ENCODE results near the gene CHRNA7. TPM values are rescaled to one million over a fixed set of nuclear protein-coding genes. Genes with fewer than 3 reads are reported as not detected.

CHRNA7 gene
- total and polyA plus RNA-seq, 3 experiments from 2014 or later: not detected

DNA sequence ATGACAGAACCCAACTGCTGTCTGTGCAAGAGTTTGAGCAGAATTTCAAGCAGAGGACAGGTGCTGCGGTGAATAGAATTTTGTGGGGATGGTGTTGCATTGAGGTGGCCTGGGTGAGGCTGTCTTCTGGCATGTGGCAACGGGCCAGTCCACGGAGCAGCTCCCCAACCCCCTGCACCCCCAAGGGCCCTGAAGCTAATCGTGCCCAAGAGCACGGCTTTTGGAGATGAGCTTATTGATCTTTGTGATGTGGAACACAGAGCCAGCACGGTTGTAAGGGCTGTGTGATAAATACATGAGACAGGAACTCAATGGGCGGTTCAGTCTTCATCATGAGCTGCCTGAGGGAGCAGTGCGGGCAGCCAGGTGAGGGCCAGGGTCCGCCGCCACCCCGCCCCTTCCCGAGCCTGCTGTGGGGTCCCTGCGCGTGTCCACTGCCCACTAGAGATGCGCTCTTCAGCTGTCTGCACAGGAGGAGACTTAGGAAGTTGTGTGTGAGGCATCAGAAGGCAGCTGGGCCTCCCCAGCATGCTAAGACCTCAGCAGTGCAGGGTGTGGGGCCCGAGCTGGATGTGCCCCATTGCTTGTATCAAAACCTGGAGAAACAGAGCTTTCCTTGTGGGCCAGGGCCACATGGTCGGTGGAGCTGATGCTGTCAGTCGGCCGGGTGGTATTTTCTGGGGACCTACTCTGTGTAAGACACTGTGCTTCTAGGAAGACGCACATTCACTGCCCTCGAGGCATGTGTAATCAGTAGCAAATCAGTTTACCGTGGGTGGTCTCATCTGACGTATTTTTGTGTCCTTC lies 90.5 kb downstream of the CHRNA7 start:
- POLR2A ChIA-PET: no interaction called here
- Histone ChIP-seq H3K4me3 (ENCODE audit: low read length) (no peak overlapping the region), H3K27ac (ENCODE audit: low read depth, low read length) (no peak overlapping the region), H3K36me3 (ENCODE audit: insufficient read depth, low read length) (no peaks in the 10 kb centered on the region), H3K4me1 (ENCODE audit: insufficient read depth, low read length) (no peaks in the 10 kb centered on the region), H3K27me3 (ENCODE audit: insufficient read depth, low read length, poor library complexity, severe bottlenecking) (no peaks in the 10 kb centered on the region), H3K9me3 (ENCODE audit: low read length) (no peaks in the 10 kb centered on the region)
- Mint-ChIP-seq H3K9me3 (no peaks in the 10 kb centered on the region), H3K4me1 (no peaks in the 10 kb centered on the region), H3K27ac (no peak overlapping the region), H3K27me3 (peaks cover 13 to 18% of the 10 kb centered on the region in 2 donors), H3K4me3 (no peak overlapping the region), H3K36me3 (no peaks in the 10 kb centered on the region)
- CTCF ChIA-PET: no interaction called here
- DNase-seq: no peak

DNA sequence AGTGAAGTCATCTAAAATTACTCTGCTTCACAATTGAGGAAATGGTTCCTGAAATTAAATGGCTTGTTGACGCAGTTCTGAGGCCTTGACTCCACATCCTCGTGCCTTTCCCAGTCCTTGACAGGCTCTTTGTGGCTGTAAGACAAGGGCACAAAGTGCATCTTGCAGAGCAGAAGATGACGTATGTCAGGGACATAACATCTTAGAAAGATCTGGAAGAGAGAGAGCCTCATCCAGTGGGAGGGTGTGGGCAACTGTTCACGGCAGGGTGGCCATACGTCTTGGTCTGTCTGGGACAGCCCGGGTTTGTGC lies 91.0 kb downstream of the CHRNA7 start:
- Histone ChIP-seq H3K4me3 (ENCODE audit: low read length) (no peak overlapping the region), H3K4me1 (ENCODE audit: insufficient read depth, low read length) (no peaks in the 10 kb centered on the region), H3K27me3 (ENCODE audit: insufficient read depth, low read length, poor library complexity, severe bottlenecking) (no peaks in the 10 kb centered on the region), H3K27ac (ENCODE audit: low read depth, low read length) (no peak overlapping the region), H3K36me3 (ENCODE audit: insufficient read depth, low read length) (no peaks in the 10 kb centered on the region), H3K9me3 (ENCODE audit: low read length) (no peaks in the 10 kb centered on the region)
- no peak overlapping the region for H3K27ac Mint-ChIP-seq
- H3K9me3 Mint-ChIP-seq: no peaks in the 10 kb centered on the region
- no peaks in the 10 kb centered on the region for H3K4me1 Mint-ChIP-seq
- H3K36me3 Mint-ChIP-seq: no peaks in the 10 kb centered on the region
- no peak overlapping the region for H3K4me3 Mint-ChIP-seq
- no peak for DNase-seq
- peaks cover 13 to 18% of the 10 kb centered on the region in 2 donors for H3K27me3 Mint-ChIP-seq
- POLR2A ChIA-PET: no interaction called here
- CTCF ChIA-PET: no interaction called here

DNA sequence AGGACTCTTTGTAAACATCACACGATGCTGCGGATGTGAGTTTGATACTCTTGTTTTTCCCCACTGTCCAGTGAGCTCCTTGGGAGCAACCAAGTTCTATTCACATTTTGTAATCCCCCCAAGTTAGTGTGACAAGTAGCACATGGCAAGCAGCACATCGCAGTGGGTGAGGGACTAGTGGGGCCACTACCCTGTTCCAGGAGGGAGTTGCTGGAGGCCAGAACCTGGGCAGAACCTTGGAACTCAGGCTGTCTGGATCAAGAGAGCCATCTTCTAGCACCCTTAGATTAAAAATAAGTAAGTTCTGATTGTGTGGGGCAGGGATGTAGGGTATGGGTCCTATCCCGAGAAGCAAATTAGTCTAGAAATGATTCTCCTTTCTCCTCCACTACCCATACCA lies 91.7 kb downstream of the CHRNA7 start:
- ChIA-PET CTCF (no interaction called here), POLR2A (no interaction called here)

DNA sequence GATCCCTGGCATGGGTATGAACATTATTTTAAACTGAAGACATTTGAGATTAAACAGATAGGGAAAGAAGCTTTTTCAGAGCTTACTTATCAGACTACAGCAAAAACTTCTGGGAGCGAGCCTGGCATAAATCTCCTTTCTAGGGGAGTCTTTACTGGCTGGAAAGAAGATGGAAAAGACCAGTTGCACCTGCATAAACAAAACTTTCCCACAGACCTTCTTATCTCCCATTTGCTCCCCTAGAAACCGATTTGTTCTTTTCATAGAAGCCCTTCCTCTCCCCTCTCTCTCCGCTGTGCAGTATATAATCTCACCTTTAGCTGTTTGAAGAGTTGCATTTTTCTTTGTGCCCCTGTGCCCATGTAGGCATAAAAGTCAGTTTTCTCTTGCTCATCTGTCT lies 93.2 kb downstream of the CHRNA7 start:
- Histone ChIP-seq H3K27me3 (ENCODE audit: insufficient read depth, low read length, poor library complexity, severe bottlenecking) (no peaks in the 10 kb centered on the region), H3K9me3 (ENCODE audit: low read length) (no peaks in the 10 kb centered on the region), H3K4me3 (ENCODE audit: low read length) (no peak overlapping the region), H3K4me1 (ENCODE audit: insufficient read depth, low read length) (no peaks in the 10 kb centered on the region), H3K36me3 (ENCODE audit: insufficient read depth, low read length) (no peaks in the 10 kb centered on the region), H3K27ac (ENCODE audit: low read depth, low read length) (no peak overlapping the region)
- no peaks in the 10 kb centered on the region for H3K9me3 Mint-ChIP-seq
- ChIA-PET CTCF (no interaction called here), POLR2A (no interaction called here)
- H3K4me3 Mint-ChIP-seq: no peak overlapping the region
- H3K4me1 Mint-ChIP-seq: no peaks in the 10 kb centered on the region
- no peak overlapping the region for H3K27ac Mint-ChIP-seq
- H3K27me3 Mint-ChIP-seq: peaks cover 13 to 15% of the 10 kb centered on the region in 2 donors
- H3K36me3 Mint-ChIP-seq: no peaks in the 10 kb centered on the region
- no peak for DNase-seq

More for the DNA sequence above, 91.7 kb downstream of the CHRNA7 start:
- no peaks in the 10 kb centered on the region for H3K36me3 ChIP-seq (ENCODE audit: insufficient read depth, low read length)
- no peaks in the 10 kb centered on the region for H3K27me3 ChIP-seq (ENCODE audit: insufficient read depth, low read length, poor library complexity, severe bottlenecking)
- DNase-seq: no peak
- H3K9me3 ChIP-seq (ENCODE audit: low read length): no peaks in the 10 kb centered on the region
- no peaks in the 10 kb centered on the region for H3K9me3 Mint-ChIP-seq
- H3K4me1 ChIP-seq (ENCODE audit: insufficient read depth, low read length): no peaks in the 10 kb centered on the region
- peaks cover 13 to 18% of the 10 kb centered on the region in 2 donors for H3K27me3 Mint-ChIP-seq
- no peak overlapping the region for H3K4me3 ChIP-seq (ENCODE audit: low read length)
- no peak overlapping the region for H3K27ac Mint-ChIP-seq
- no peaks in the 10 kb centered on the region for H3K4me1 Mint-ChIP-seq
- no peak overlapping the region for H3K27ac ChIP-seq (ENCODE audit: low read depth, low read length)
- H3K4me3 Mint-ChIP-seq: no peak overlapping the region
- H3K36me3 Mint-ChIP-seq: no peaks in the 10 kb centered on the region

GRCh38 chr15:32124726-32125125 lies 94.4 kb downstream of the CHRNA7 start:
- Mint-ChIP-seq H3K4me3 (no peak overlapping the region), H3K4me1 (no peaks in the 10 kb centered on the region), H3K36me3 (no peaks in the 10 kb centered on the region), H3K9me3 (no peaks in the 10 kb centered on the region), H3K27ac (no peak overlapping the region), H3K27me3 (peaks cover 13 to 14% of the 10 kb centered on the region in 2 donors)
- H3K27ac ChIP-seq (ENCODE audit: low read depth, low read length): no peak overlapping the region
- no peaks in the 10 kb centered on the region for H3K4me1 ChIP-seq (ENCODE audit: insufficient read depth, low read length)
- H3K27me3 ChIP-seq (ENCODE audit: insufficient read depth, low read length, poor library complexity, severe bottlenecking): no peaks in the 10 kb centered on the region
- no peaks in the 10 kb centered on the region for H3K36me3 ChIP-seq (ENCODE audit: insufficient read depth, low read length)
- ChIA-PET POLR2A (no interaction called here), CTCF (no interaction called here)
- no peak for DNase-seq
- H3K4me3 ChIP-seq (ENCODE audit: low read length): no peak overlapping the region
- H3K9me3 ChIP-seq (ENCODE audit: low read length): no peaks in the 10 kb centered on the region

GRCh38 chr15:32125595-32125994 lies 95.3 kb downstream of the CHRNA7 start:
- peaks cover 14 to 18% of the 10 kb centered on the region in 2 donors for H3K27me3 Mint-ChIP-seq
- Histone ChIP-seq H3K27ac (ENCODE audit: low read depth, low read length) (no peak overlapping the region), H3K27me3 (ENCODE audit: insufficient read depth, low read length, poor library complexity, severe bottlenecking) (no peaks in the 10 kb centered on the region), H3K36me3 (ENCODE audit: insufficient read depth, low read length) (no peaks in the 10 kb centered on the region), H3K9me3 (ENCODE audit: low read length) (no peaks in the 10 kb centered on the region), H3K4me3 (ENCODE audit: low read length) (no peak overlapping the region), H3K4me1 (ENCODE audit: insufficient read depth, low read length) (no peaks in the 10 kb centered on the region)
- H3K27ac Mint-ChIP-seq: no peak overlapping the region
- no peaks in the 10 kb centered on the region for H3K4me1 Mint-ChIP-seq
- CTCF ChIA-PET: no interaction called here
- POLR2A ChIA-PET: no interaction called here
- no peaks in the 10 kb centered on the region for H3K9me3 Mint-ChIP-seq
- H3K36me3 Mint-ChIP-seq: no peaks in the 10 kb centered on the region
- DNase-seq: no peak
- H3K4me3 Mint-ChIP-seq: peak overlapping the region in 1 of 7 donors; percentile 9

- no peaks in the 10 kb centered on the region for H3K4me1 Mint-ChIP-seq
These were observed 99.5 kb downstream of the CHRNA7 start for GRCh38 chr15:32129815-32130214.

DNA sequence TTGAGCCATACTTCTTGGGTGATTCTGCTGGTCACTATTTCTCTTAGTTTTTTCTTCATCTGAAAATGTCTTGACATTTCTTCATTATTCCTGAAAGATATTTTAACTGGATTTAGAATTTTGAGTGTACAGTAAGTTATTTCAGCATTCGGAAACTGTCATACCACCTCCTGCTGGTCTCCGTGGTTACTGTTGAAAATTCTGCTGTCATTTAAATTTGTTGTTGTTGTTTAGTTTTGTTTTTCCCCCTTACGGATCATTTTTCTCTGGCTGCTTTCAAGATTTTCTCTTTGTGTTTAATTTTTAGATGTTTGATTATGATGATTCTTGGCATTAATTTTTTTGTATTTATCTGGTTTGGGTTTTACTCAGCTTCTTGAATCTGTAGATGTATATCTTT lies 100.5 kb downstream of the CHRNA7 start:
- POLR2A ChIA-PET: no interaction called here
- no peaks in the 10 kb centered on the region for H3K27me3 ChIP-seq (ENCODE audit: insufficient read depth, low read length, poor library complexity, severe bottlenecking)
- H3K4me3 ChIP-seq (ENCODE audit: low read length): no peak overlapping the region
- H3K27ac ChIP-seq (ENCODE audit: low read depth, low read length): no peak overlapping the region
- Mint-ChIP-seq H3K4me1 (no peaks in the 10 kb centered on the region), H3K4me3 (no peak overlapping the region), H3K36me3 (no peaks in the 10 kb centered on the region), H3K9me3 (peaks cover 0 to 2% (median 0%) of the 10 kb centered on the region in 5 donors), H3K27me3 (peaks cover 0 to 34% of the 10 kb centered on the region in 2 donors), H3K27ac (no peak overlapping the region)
- no peaks in the 10 kb centered on the region for H3K36me3 ChIP-seq (ENCODE audit: insufficient read depth, low read length)
- no peaks in the 10 kb centered on the region for H3K9me3 ChIP-seq (ENCODE audit: low read length)
- H3K4me1 ChIP-seq (ENCODE audit: insufficient read depth, low read length): no peaks in the 10 kb centered on the region
- CTCF ChIA-PET: no interaction called here
- no peak for DNase-seq

More at GRCh38 chr15:32129815-32130214, 99.5 kb downstream of the CHRNA7 start:
- H3K4me3 Mint-ChIP-seq: no peak overlapping the region
- H3K27ac ChIP-seq (ENCODE audit: low read depth, low read length): no peak overlapping the region
- H3K27me3 Mint-ChIP-seq: peaks cover 5 to 34% of the 10 kb centered on the region in 2 donors
- DNase-seq: no peak
- CTCF ChIA-PET: no interaction called here
- H3K9me3 ChIP-seq (ENCODE audit: low read length): no peaks in the 10 kb centered on the region
- H3K27me3 ChIP-seq (ENCODE audit: insufficient read depth, low read length, poor library complexity, severe bottlenecking): no peaks in the 10 kb centered on the region
- no peaks in the 10 kb centered on the region for H3K36me3 ChIP-seq (ENCODE audit: insufficient read depth, low read length)
- H3K36me3 Mint-ChIP-seq: no peaks in the 10 kb centered on the region
- no peak overlapping the region for H3K4me3 ChIP-seq (ENCODE audit: low read length)
- POLR2A ChIA-PET: no interaction called here
- peaks cover 0 to 2% (median 0%) of the 10 kb centered on the region in 5 donors for H3K9me3 Mint-ChIP-seq
- no peak overlapping the region for H3K27ac Mint-ChIP-seq
- no peaks in the 10 kb centered on the region for H3K4me1 ChIP-seq (ENCODE audit: insufficient read depth, low read length)

Measured in CD8-positive, alpha-beta memory T cell (primary cell).